ENCODE results near the gene PCBP4.
A peak's percentile ranks its signal among the peaks of the same experiment; 100 is the strongest.

The PCBP4 gene

DNA sequence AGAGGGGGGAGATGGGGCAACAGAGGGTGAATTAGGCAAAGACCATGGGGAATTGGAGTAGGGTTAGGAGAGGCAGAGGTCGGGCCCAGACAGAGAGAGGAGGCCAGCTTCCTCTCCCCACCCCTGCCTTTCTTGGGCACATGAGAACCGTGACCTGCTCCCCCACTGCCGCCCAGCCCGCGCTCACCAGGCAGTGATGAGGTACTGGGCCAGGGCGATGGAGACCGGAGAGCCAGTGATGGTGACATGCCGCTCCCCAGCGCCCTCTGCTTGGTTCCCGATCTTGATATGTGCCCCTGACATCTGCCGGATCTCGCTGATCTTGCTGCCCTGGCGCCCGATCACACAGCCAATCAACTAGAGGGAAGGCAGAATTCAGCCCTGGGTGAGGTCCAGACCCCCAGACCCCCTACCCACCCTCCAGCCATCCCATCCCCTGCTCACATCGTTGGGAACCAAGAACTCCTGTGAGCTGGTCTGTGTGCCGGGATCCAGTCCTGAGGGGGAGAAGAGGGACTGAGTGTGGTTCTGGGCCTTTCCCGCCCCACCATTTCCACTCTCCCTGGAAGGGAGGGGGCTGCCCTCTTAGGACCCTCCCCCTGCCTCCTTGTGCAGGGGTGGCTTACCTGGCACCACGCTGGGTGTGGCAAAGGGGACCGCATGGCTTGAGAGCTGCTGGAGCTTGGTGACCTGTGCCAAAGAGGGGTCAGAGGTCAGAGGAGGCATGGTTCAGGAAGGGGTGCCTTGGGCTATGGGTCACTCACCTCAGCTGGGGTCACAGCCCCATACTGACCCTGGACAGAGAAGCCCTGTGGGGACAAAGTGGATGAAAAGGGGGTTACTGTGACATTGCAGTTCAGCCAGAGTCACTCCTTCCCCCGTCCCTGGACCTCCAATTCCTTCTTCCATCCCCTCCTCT lies 8.4 kb downstream of the PCBP4 start:
- Histone ChIP-seq H3K4me2 (no peak overlapping the region), H3K36me3 (peaks cover 8 to 47% (median 38%) of the 10 kb centered on the region in 11 experiments), H3K27me3 (peaks cover 31 to 40% (median 38%) of the 10 kb centered on the region in 11 experiments), H3K4me3 (no peak overlapping the region), H3K9ac (no peak overlapping the region), H4K20me1 (peaks cover 0 to 71% (median 26%) of the 10 kb centered on the region in 11 experiments; a peak in 15 of 22 replicates), H3K4me1 (peaks cover 32 to 70% (median 44%) of the 10 kb centered on the region in 10 experiments), H3K27ac (no peak overlapping the region), H3K9me3 (replicated peaks in 1 of 11) (no peaks in the 10 kb centered on the region)
- no peak for TF ChIP-seq Cebpa-rat (IDR thresholded peaks at IDR 0.05)

GRCh38 chr3:51957520-51958205 lies 9.6 kb downstream of the PCBP4 start:
- Histone ChIP-seq H3K4me2 (peak overlapping the region; percentile 63 to 84 (median 72); a peak in 19 of 22 replicates), H3K9ac (0 out of 22 replicates have a peak overlapping the region, but pooled peaks of 1 of the 11 experiments have one; percentile 7), H3K4me3 (no peak overlapping the region), H4K20me1 (peaks cover 0 to 59% (median 22%) of the 10 kb centered on the region in 11 experiments; a peak in 15 of 22 replicates), H3K4me1 (peaks cover 26 to 63% (median 45%) of the 10 kb centered on the region in 10 experiments), H3K27ac (no peak overlapping the region), H3K36me3 (peaks cover 8 to 47% (median 38%) of the 10 kb centered on the region in 11 experiments), H3K9me3 (replicated peaks in 1 of 11) (no peaks in the 10 kb centered on the region), H3K27me3 (peaks cover 31 to 47% (median 43%) of the 10 kb centered on the region in 11 experiments)
- no peak for TF ChIP-seq Cebpa-rat (IDR thresholded peaks at IDR 0.05)

GRCh38 chr3:51955893-51956770 lies 11.1 kb downstream of the PCBP4 start:
- H3K27ac ChIP-seq = no peak overlapping the region
- no peaks in the 10 kb centered on the region for H3K9me3 ChIP-seq (replicated peaks in 1 of 11)
- peaks cover 0 to 44% (median 18%) of the 10 kb centered on the region in 11 experiments; a peak in 15 of 22 replicates for H4K20me1 ChIP-seq
- peak overlapping the region in 5 of 11 experiments; percentile 7 to 39 (median 15); a peak in 3 of 22 replicates for H3K9ac ChIP-seq
- H3K4me2 ChIP-seq = peak overlapping the region; percentile 63 to 84 (median 72)
- peak overlapping the region in 5 of 10 experiments; percentile 10 to 58 (median 34); a peak in 9 of 20 replicates for H3K4me3 ChIP-seq
- H3K27me3 ChIP-seq = peaks cover 31 to 47% (median 43%) of the 10 kb centered on the region in 11 experiments
- TF ChIP-seq Cebpa-rat (IDR thresholded peaks at IDR 0.05) = no peak
- H3K4me1 ChIP-seq = peaks cover 20 to 48% (median 39%) of the 10 kb centered on the region in 10 experiments
- H3K36me3 ChIP-seq = peaks cover 8 to 44% (median 38%) of the 10 kb centered on the region in 11 experiments

GRCh38 chr3:51955175-51955892 lies 11.9 kb downstream of the PCBP4 start, which contains the start of gene GPR62:
TSS of gene GPR62 (plus strand) at chr3:51955381. CDS start at chr3:51955653, 272 bp downstream.
- Histone ChIP-seq H4K20me1 (peaks cover 0 to 36% (median 18%) of the 10 kb centered on the region in 11 experiments; a peak in 15 of 22 replicates), H3K36me3 (peaks cover 8 to 36% (median 31%) of the 10 kb centered on the region in 11 experiments), H3K4me1 (peaks cover 20 to 48% (median 39%) of the 10 kb centered on the region in 10 experiments), H3K9ac (peak within 1 kb of the TSS in 4 of 11 experiments; percentile 7 to 39 (median 18); a peak in 1 of 22 replicates), H3K27me3 (peaks cover 31 to 47% (median 43%) of the 10 kb centered on the region in 11 experiments), H3K4me3 (peak within 1 kb of the TSS in 5 of 10 experiments; percentile 10 to 58 (median 34); a peak in 9 of 20 replicates), H3K9me3 (replicated peaks in 1 of 11) (no peaks in the 10 kb centered on the region), H3K27ac (no peak within 1 kb of the TSS), H3K4me2 (peak within 1 kb of the TSS; percentile 63 to 84 (median 72))
- no peak for TF ChIP-seq Cebpa-rat (IDR thresholded peaks at IDR 0.05)

- TF ChIP-seq Cebpa-rat (IDR thresholded peaks at IDR 0.05) = no peak
- H3K4me1 ChIP-seq = peaks cover 20 to 48% (median 39%) of the 10 kb centered on the region in 10 experiments
- H4K20me1 ChIP-seq = peaks cover 0 to 34% (median 18%) of the 10 kb centered on the region in 11 experiments; a peak in 15 of 22 replicates
- no peak overlapping the region for H3K27ac ChIP-seq
- H3K4me2 ChIP-seq = peak overlapping the region; percentile 11 to 84 (median 63); a peak in 15 of 22 replicates
- H3K9ac ChIP-seq = no peak overlapping the region
- peaks cover 3 to 30% (median 25%) of the 10 kb centered on the region in 11 experiments; a peak in 21 of 22 replicates for H3K36me3 ChIP-seq
- H3K9me3 ChIP-seq (replicated peaks in 1 of 11) = no peaks in the 10 kb centered on the region
- peaks cover 31 to 47% (median 43%) of the 10 kb centered on the region in 11 experiments for H3K27me3 ChIP-seq
- no peak overlapping the region for H3K4me3 ChIP-seq
Measured at GRCh38 chr3:51954713-51955112, 12.5 kb downstream of the PCBP4 start.

GRCh38 chr3:51954105-51954504 lies 13.1 kb downstream of the PCBP4 start:
- peaks cover 20 to 48% (median 39%) of the 10 kb centered on the region in 10 experiments for H3K4me1 ChIP-seq
- H3K27me3 ChIP-seq = peaks cover 31 to 47% (median 43%) of the 10 kb centered on the region in 11 experiments
- H3K9ac ChIP-seq = no peak overlapping the region
- no peak for TF ChIP-seq Cebpa-rat (IDR thresholded peaks at IDR 0.05)
- no peaks in the 10 kb centered on the region for H3K9me3 ChIP-seq (replicated peaks in 1 of 11)
- H3K36me3 ChIP-seq = peaks cover 0 to 24% (median 19%) of the 10 kb centered on the region in 11 experiments; a peak in 21 of 22 replicates
- H3K27ac ChIP-seq = no peak overlapping the region
- H4K20me1 ChIP-seq = peaks cover 0 to 32% (median 18%) of the 10 kb centered on the region in 11 experiments; a peak in 15 of 22 replicates
- peak overlapping the region in 9 of 11 experiments; percentile 11 to 82 (median 22); a peak in 12 of 22 replicates for H3K4me2 ChIP-seq
- H3K4me3 ChIP-seq = no peak overlapping the region

DNA sequence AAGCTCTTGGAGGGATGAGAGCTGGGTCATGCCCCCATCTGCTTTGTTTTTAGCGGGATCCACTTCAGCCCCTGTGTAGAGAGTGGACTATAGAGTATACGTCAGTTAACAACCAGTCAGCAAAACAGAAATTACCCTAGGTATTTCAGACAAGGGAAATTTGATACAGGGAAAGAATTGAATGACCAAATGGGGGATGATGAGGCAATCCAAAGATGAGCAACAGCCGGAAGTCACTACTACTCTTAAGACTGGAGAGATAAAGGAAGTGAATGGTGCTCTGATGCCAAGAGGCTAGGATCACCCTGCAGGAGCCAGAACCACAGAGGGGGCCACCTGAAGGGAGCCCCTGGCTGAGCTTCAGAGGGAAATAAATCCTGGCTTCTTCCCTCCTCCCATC lies 13.8 kb downstream of the PCBP4 start:
- no peak overlapping the region for H3K9ac ChIP-seq
- no peaks in the 10 kb centered on the region for H3K9me3 ChIP-seq (replicated peaks in 1 of 11)
- peaks cover 0 to 32% (median 18%) of the 10 kb centered on the region in 11 experiments; a peak in 15 of 22 replicates for H4K20me1 ChIP-seq
- peaks cover 31 to 47% (median 43%) of the 10 kb centered on the region in 11 experiments for H3K27me3 ChIP-seq
- no peak for TF ChIP-seq Cebpa-rat (IDR thresholded peaks at IDR 0.05)
- no peak overlapping the region for H3K27ac ChIP-seq
- no peak overlapping the region for H3K4me3 ChIP-seq
- peaks cover 0 to 17% (median 13%) of the 10 kb centered on the region in 11 experiments; a peak in 17 of 22 replicates for H3K36me3 ChIP-seq
- H3K4me2 ChIP-seq = peak overlapping the region in 3 of 11 experiments; percentile 18 to 82 (median 22); a peak in 5 of 22 replicates
- H3K4me1 ChIP-seq = peaks cover 20 to 48% (median 39%) of the 10 kb centered on the region in 10 experiments

Data from BLaER1 treated with 17β-estradiol and CSF1 and Interleukin-3, amounts not matched to agents 10 nM and 100 nM (cell line).